Heart left ventricle (tissue), 13 donors: ENCODE data around the gene AMPD2.

Source experiments
- CTCF ChIP-seq, 12 donors: fragments of 200-600 bp; sonication (generic) in 4 of 12; IDR thresholded peaks; one replicate each; pipeline versions ENCODE4 v1.5.0 to v1.8.0; 2018 to 2022; ENCODE audit warnings: antibody characterized with exemption in 12 of 12, mild to moderate bottlenecking in 5 of 12
- POLR2A ChIP-seq, 2 donors: fragments of 450-650 bp; IDR thresholded peaks; one replicate each; pipeline ENCODE4 v1.6.1; 2017; ENCODE audit warnings: antibody characterized with exemption in 2 of 2, mild to moderate bottlenecking in 2 of 2, moderate library complexity in 2 of 2
- donor health status: ischemic (EF 13 %, LVEDD 7.1; RV severe dilation, severe dysfunction).
- donor health status: DM: no; HTN: yes; CAD: no.
- donor health status: DM: no; HTN: no; CAD: no.
- donor health status: ischemic (EF 25% LVEDD 6.9; RV normal size, moderate dysfunction).
- donor health status: ischemic (EF 25% LVEDD 5.7; RV mildly dilated, moderate dysfunction).
- donor health status: ischemic (EF 35%, LVEDD 5.7; RV mildly dilated, moderate dysfunction).
- donor health status: nonischemic (EF 11% LVEDD 7.7; RV severe dilation, severe dysfunction).
- donor health status: DM: yes; HTN: yes; CAD: no.
- donor health status: PGD.
- donor health status: ischemic (EF 29% LVEDD 5.4; RV normal size, mild dysfunction).
- donor health status: nonischemic (EF 23%, LVEDD 6.1; RV moderate dilation, normal function).

GRCh38 chr1:109654519-109654918, 34.9 kb downstream of the AMPD2 start:
- TF ChIP-seq CTCF (IDR thresholded peaks at IDR 0.05) (no peak), POLR2A (IDR thresholded peaks at IDR 0.05) (no peak)
